ENCODE data around the gene DGCR8.

Gene DGCR8

DNA sequence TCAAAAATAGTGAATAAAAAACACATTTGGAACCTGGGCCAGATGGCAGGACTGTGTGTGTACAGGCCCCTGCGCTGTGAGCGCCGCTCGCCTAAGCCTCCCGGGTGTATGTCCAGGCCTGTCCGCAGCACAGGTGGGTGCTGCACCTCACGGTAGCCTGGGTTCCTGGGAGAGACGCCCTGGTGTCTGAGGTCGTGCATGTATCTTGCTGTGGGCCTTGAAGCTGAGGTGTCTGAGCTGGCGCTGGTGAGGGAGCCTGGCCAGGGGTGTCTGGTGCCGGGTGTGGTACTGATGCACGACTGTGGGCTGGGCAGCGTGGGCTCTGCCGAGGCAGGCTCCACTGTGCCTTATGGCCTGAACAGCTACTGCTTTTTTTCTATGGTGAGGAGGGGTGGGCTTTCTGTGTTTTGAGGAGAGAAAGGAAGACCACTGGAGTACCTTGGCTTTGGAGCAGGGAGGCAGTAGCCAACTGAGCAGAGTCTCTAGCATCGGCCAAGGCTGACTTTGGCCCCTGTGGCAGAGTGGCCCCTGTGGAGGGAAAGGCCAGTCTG is 47.4 kb downstream of the DGCR8 start:
- no peak for DNase-seq

DNA sequence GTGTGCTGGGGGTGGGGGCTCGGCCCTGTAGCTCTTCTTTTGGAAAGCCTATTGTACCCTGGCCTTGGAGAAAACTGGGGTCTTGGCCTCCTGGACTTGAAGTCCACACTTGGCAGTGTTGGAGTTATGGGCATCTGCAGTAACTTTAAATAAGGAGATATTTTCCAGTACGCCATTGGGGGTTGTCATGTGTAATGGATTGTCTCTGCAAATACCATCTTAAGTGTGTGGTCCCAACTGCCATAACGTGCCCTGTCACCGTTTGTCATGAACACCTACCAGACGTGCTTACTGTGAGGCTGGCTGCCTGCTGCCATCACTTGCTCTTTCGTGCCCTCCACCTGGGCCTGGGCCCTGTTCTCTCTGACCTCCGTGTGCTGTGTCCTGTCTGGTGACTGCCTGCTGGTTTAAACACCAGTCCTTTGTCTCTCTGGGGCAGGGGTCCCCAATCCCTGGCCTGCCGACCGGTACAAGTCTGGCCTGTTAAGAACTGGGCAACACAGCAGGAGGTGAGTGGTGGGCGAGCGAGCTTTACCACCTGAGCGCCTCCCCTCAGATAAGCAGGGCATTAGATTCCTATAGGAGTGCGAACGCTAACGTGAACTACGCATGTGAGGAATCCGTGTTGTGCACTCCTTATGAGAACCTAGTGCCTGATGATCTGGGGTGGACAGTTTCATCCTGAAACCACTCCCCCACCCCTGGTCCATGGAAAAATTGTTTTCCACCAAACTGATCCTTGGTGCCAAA is 48.0 kb downstream of the DGCR8 start:
- no peak for DNase-seq

DNA sequence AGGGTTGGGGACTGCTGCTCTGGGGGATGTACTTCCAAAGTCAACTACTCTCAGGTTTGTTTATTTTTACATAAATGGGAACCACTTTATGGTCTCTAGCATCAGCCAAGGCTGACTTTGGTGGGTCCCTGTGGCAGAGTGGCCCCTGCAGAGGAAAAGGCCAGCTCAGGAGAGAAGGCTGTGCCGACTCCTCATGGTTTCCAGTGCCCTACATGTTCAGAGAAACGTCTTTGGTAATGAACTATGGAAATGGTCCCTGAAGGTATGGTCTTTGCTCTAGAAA is 48.5 kb downstream of the DGCR8 start:
- no peak for DNase-seq

DNA sequence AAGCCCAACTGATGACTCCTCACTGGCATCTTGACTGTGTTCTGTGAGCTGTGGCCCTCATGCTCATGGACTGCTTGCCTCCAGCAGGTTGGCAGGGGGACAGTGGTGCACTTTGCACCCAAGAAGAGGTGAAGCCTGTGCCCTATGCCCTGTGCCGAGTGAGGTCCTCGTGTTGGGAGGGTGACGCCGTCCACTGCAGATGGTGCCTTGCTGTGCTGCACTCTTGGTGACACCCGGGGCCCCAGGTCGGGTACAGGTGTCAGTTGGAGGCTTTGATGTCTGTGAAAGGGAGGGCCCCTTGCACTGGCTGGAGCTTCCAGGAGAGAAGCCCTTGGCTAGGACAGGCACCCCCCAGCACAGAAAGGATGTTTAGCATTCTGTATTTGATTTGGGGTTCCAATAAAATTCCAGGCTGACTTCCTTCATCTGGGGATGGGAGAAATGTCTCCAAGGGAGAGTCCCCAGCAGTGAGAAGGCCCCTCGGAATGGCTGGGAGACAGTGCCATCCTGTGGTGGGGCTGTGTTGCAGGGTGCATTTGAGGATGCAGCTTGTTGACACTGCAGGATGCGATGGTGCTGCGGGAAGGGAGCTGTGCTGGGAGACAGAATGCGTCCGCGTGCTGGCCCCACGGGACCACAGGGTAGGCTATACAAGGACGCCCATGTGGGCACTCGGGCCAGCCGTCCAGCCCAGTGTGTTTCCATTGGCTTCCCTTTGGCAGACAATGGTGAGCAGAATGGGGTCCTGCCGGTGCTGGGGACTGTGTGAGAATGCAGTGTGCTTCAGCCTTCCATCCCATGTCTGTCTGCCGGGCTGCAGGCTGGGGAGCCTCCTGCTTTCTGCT is 49.1 kb downstream of the DGCR8 start:
- no peak for DNase-seq

DNA sequence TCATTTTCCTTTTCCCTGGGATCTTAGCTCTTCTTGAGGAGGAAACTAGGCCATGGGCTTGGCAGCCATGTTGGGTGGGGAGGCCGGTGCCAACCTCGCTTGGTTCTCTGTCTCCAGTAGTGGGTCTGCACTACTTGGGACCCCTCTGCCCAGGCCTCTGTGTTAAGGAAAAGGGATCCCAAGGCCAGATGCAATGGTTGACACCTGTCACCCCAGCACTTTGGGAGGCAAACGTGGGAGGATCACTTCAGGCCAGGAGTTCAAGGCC is 49.6 kb downstream of the DGCR8 start:
- DNase-seq: no peak

DNA sequence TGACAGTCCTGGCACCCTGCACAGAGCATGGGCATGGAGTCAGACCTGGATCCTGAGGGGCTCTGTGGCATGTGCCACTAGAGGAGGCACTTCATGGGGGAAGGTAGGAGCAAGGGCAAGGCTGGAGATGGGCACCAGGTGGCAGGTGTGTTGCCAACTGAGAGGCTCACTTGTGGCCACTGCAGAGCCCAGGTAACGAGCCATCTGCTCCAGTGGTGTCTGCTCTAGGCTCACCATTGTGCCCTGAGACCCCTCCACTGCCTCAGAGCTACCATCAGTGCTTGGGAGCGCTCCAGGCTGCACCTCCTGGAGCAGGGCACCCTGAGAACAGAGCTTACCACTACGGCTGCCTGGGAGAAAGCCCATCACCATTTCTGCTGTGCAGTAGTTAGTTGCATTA is 50.3 kb downstream of the DGCR8 start:
- DNase-seq: peak; percentile 27

DNA sequence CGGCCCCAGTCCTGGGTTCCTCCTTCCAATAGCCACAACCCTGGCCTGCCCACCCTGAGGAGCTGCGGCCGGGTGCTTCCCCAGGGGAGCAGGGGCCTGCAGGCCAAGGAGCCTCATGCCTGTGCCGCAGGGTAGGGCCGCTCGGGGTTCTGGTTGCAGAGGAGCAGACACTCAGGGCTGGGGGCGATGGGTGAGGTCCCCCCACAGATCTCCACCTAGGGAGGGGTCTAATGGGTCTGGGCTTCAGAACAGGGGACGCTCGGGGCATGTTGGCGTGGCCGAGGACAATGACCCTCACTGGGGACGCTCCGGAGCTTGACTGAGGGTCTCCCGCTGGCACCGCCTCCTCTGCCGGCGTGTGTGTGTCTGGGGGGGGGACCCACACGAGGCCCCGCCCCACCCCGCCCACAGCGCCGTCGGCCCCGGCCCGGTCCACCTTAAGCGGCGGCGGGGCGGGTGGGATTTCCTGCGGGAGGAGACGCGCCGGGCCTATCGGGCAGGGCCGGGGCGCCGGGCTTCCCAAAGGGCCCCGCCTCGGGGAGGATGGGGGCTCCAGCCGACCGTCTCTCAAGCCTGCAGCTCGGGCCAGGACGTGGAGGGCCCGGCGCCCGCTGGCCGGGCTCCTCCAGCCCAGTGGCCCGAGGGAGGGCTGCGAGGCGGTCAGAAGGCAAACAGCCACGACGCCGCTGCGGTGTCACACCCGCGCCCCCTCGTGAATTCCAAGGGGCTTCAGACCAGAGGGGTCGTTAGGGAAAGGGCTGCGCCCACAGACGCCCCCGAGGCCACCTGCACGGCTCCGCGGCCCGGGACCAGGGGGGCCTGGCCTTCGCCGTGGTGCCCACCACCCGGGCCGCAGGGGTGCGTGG is 50.9 kb downstream of the DGCR8 start:
- peak; percentile 13 for DNase-seq

DNA sequence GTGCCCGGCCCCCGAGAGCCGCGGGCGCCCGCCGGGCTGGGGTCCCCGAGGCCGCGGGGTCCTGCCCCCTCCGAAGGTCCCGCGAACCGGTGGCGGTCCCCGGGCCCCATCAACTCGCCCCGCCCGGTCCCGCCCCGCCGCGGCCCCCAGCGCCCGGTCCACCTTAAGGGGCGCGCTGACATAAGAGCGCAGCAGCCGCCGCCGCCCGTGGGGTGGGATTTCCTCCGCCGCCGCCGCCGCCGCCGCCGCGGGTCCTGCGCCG is 51.5 kb downstream of the DGCR8 start, which contains the start of gene ZDHHC8:
ZDHHC8 (plus strand) TSS at position 208 of the 262 bp plus-strand sequence. CDS start 144 bp downstream, outside the sequence.
- DNase-seq: no peak

DNA sequence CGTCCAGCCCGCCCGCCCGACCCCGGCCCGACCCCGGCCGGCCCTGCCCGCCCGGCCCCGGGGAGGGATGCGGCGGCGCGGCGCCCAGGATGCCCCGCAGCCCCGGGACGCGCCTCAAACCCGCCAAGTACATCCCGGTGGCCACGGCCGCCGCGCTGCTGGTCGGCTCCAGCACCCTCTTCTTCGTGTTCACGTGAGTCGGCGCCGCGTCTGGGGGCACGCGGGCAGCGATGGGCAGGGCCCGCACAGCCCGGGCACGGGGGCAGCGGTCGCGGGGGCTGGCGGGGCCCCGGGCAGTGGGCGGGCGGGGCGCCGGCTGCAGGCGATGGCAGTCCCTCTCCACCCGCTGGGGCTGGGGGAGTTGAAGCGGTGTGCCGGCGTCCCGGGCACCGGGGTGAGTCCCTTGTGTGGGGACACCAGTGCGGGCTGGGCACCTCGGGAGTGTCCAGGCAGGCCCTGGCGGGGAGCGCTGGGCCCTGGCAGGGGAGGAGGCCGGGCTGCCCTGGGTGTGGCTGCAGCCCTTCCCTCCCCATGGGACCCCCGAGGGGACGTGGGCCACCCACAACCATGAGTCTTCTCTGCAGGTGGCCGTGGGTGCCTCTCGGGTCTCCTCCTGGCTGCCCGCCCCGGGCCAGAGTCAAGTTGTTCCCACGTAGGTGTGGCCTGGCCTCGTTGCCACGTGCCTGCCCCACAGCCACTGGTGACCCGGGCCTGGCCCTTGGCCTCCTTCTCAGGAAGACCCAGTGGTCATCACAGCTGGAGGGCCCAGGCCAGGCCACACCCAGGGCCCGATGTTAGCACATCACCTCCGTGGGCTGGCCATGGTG is 52.0 kb downstream of the DGCR8 start:
- no peak for DNase-seq

DNA sequence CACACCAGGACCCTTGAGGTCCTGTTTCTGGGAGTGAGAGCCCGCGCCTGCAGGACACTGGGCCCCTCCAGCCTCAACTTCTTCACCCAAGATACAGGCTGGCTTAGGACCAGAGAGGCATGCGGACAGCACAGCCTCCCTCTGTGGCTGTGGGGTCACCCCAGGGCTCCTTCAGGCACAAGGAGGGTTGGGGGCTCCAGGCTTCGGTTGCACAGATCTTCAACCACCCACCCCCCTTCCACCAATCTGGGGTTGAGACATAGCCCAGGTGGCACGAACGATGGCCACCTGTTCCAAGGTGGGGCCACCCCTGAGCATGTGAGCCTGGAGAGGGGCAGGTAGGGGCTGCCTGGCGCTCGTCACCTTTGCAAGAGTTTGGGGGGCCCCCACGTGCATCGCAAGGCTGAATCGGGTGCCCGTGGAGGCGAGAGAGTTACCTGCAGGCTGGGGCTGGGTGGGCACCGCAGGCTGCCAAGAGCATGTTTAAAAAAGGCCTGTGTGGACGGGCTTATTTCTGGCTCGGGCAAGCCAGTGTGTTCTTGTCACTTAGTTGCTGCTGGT is 52.7 kb downstream of the DGCR8 start:
- no peak for DNase-seq

DNA sequence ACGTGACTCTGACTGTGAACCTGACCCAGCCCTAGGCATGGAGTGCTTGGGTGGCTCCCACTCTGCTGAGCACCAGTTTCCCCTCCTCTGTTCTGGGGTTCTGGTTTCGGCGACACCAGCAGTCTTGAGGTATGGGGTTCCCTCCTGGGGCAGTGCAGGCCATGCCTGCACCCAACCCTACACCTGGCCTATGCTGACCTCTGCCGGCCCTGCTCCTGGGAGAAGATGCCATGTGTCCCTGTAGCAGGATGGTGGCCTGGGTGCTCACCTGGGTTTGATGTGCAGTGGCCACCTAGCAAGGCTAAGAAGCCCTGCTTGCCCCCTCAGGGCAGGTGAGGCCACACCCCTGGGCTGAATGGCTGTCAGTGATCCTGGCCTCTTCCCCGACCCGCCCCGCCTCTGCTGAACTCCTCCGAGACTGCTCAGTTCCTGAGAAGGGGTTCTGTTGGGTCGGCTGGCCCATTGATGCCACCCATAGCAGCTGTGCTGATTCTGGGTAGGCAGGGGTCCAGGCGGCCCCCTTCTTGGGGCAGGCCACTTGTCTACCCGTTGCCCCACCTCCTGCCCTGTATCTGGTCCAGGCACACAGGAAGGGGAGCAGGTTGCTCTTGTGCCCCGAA is 54.0 kb downstream of the DGCR8 start:
- DNase-seq: no peak

DNA sequence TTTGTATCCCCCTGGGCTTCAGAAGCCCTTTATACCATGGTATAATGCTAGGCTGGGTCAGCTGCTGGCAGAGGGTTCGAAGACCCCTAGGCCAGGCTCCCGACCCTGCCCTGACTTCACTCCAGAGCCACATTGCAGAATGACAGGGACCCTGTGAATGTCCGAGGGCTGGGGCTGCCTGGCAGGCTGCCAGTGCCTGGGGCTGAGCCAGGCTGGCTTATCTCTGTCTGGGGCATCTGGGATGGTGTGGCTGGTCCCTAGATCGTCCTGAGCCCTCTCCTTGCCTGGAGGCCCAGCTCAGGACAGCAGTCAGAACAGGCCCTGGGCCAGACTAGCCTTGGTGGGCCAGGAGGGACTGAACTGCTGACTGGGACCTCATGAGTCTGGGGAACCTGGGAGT is 55.2 kb downstream of the DGCR8 start:
- DNase-seq: no peak

DNA sequence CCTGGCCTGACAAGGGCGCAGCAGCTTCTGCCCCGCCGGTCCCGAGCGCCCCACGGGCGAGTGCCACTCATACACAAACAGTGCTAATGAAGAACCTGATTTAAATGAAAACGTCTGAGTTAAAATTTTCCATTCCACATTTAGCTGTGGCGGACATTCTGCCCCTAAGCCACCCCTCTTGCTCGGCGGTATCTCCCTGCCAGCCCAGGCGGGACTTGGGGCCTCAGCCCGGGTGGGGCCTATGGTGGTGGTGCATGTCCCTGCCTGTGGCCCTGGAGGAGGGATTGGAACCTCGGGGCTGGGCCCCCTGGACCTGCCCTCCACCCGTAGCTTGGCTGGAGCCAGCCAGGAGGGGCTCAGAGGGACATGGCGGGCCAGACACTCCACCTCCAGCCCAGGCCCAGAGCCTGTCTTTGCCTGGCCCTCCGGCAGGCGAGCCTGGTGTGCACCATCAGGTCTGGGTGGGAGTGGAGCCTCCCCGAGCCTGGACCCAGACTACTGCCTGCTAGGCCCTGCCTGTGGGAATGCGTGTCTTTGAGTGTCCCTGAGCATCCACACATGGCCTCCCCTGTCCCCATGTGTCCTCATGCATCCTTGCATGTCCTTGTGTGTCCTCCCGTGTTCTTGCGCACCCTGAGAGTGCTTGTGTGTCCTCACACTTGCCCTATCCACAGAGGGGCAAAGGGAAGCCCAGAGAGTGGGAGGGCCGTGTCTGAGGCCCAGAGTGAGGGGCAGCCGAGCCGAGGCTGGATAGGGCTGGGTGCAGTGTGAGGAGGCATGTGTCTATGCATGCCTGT is 56.0 kb downstream of the DGCR8 start:
- no peak for DNase-seq

DNA sequence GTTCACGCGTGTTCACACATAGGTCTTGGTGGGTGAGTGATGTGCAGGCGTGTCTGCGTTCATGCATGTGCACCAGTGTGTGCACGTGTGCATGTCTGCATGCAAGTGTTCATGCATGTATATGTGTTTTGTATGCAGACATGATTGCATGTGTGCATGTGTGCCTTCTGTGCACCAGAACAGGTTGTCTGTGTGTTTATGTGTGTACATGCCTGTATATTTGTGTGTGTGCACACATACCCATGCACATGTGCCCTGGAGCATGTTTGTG is 56.5 kb downstream of the DGCR8 start:
- no peak for DNase-seq

DNA sequence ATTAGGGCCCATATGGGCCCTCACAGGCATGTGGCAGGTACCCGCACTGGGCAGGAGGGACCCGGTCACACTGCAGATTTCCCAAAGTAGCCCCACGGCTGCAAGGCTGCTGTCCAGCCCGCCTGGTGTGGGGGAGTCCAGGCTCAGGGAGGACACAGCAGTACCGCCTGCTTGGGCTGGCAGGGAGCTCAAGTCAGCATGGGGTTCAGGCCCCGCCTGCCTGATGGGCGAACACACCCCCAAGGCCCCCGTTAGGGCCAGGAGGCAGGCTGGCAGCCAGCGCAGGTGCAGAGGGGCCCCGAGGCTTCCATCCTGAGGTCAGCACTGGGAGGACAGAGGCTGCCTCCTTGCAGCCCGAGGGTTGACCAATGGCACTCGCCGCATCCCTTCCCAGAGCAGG is 57.1 kb downstream of the DGCR8 start:
- DNase-seq: no peak

DNA sequence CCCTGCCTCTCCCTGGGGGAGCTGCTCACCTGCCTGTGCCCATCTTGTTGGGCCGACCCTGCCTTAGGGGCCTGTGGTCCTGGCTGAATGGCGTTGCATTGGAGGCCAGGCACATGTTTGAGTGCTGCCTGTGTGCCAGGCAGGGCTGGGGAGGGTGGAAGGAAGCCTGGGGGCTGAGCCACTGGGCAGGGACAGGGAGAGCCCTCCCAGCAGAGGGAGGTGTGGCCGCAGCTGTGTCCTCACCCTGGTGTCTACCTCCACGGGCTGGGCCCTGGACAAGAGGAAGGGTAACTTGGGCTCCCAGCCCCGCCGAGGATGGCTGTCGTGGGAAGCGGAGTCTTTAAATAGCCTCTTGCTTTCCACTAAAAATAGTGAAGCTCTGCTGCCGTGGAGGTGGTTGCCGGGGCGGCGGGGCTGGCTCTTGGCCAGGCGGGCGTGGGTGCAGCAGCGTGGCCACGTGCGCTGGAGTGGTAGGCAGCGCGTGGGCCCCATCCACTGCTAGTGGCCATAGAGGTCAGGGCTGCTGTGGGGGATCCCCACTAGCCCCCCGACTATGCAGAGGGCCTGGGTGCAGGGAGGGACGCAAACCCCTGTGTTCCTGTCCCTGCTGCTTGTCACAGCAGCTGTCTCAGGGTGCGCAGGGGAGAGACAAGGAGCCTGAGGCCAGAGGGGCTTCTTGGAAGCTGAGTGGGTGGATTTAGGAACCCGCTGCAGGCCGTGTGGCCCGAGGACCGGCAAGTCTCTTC is 57.8 kb downstream of the DGCR8 start:
- no peak for DNase-seq

DNA sequence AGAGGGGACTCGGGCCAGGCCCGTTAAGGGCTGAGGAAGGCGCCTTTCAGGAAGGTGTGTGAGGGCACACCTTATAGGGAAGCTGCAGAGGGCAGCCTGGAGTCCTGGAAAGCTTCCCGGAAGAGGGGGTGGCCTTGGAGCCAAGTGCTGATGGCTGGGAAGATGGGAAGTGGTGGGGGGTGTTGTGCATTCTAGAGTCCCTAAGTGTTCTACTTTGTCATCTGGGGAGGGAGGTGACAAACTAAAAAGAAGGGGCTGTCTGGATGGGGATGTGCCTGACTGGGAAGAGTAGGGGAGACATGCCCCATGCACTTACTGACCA is 58.3 kb downstream of the DGCR8 start:
- no peak for DNase-seq

DNA sequence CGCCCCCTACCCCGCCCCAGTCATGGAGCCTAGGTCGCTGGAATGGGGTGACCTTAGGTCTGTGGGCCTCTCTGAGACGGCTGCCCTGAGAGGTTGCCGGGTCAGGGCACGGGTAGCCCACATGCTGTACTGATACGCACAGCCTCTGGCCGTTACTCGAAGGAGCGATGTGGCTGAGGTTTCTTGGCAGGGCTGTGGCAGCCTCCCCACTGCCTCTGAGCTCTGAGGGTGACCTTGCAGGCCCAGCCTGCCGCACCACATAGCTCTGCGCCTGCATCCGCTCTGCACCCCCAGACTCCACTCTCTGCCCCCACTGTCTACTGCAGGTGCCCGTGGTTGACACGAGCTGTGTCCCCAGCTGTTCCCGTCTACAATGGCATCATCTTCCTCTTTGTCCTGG is 58.8 kb downstream of the DGCR8 start:
- no peak for DNase-seq

DNA sequence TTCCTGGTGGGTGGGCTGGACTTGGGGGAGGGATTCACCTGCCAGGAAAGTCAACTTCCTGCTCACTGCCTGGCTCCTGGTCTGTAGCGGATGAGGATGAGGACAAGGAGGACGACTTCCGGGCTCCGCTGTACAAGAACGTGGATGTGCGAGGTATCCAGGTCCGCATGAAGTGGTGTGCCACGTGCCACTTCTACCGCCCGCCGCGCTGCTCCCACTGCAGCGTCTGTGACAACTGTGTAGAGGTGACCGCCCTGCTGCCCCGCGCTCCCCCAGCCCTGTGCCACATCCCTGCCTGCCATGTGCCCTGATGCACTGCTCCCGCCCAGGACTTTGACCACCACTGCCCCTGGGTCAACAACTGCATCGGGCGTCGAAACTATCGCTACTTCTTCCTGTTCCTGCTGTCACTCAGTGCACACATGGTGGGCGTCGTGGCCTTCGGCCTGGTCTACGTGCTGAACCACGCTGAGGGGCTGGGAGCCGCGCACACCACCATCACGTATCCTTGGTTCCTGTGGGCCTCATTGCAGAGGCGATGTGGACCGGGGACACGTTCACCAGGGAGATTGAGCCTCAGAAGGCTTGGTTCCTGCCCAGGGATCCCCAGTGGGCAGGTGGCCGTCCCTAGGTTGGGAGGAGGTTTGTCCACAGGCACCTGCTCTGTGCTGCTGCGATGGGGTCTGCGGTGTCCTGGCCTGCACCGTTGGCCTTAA is 59.5 kb downstream of the DGCR8 start:
- DNase-seq: no peak

DNA sequence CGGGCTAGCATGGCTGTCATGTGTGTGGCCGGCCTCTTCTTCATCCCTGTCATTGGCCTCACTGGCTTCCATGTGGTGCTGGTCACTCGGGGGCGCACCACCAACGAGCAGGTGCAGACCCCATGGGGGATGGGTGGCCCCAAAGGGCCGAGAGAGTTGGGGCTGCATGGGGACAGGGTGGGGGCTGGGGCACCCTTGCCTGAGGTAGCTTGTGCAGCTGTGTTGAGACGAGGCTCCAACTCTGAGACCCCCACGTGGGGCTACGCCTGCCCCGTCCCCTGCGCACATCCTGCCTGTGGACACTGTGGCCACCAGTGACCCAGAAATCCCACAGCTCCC is 60.0 kb downstream of the DGCR8 start:
- no peak for DNase-seq

All from DMS79 (cell line).